Right renal pelvis (tissue), 4 donors: ENCODE data around the gene SFT2D2. TPM values are rescaled to one million over a fixed set of nuclear protein-coding genes. Genes with fewer than 3 reads are reported as not detected.

Experiments
- DNase-seq, 4 donors: peaks; one replicate each; pipeline ENCODE4 v3.0.0-alpha.2; 2013; ENCODE audit warnings: low read depth in 4 of 4, low spot score in 3 of 4, missing footprints in 1 of 4
- polyA plus RNA-seq, 4 donors: library from polyadenylated mRNA; unstranded; fragments of 120-200 nt; gene quantifications; one replicate each; pipeline ENCODE4 v1.2.1, GENCODE V29; 2013; ENCODE audit not compliant: insufficient read length in 4 of 4

The SFT2D2 gene
- polyA plus RNA-seq, 4 donors, result 14.2 to 19.9 (median 17.4) TPM

GRCh38 chr1:168263130-168263529, 37.3 kb downstream of the SFT2D2 start:
- no peak for DNase-seq

GRCh38 chr1:168264296-168264695, 38.5 kb downstream of the SFT2D2 start:
- no peak for DNase-seq

- DNase-seq, result no peak
Observed at GRCh38 chr1:168265596-168265995, 39.8 kb downstream of the SFT2D2 start.

GRCh38 chr1:168266644-168267186, 40.9 kb downstream of the SFT2D2 start:
- no peak for DNase-seq

- DNase-seq, result no peak
Observed at GRCh38 chr1:168271636-168272035, 45.8 kb downstream of the SFT2D2 start.

- DNase-seq, result no peak
Observed at GRCh38 chr1:168273575-168273974, 47.8 kb downstream of the SFT2D2 start.

- no peak for DNase-seq
Observed at GRCh38 chr1:168279253-168279652, 53.4 kb downstream of the SFT2D2 start.

- DNase-seq, result no peak
Observed at GRCh38 chr1:168280296-168280927, 54.6 kb downstream of the SFT2D2 start, which contains the start of gene TBX19. TSS of gene TBX19 (plus strand) at chr1:168280877. CDS start at chr1:168281091, 214 bp downstream.

GRCh38 chr1:168281603-168282325, 56.0 kb downstream of the SFT2D2 start:
- DNase-seq, result no peak

GRCh38 chr1:168285521-168285790, 59.7 kb downstream of the SFT2D2 start:
- peak in 1 of 4 donors; percentile 23 for DNase-seq

GRCh38 chr1:168285971-168286927, 60.4 kb downstream of the SFT2D2 start:
- no peak for DNase-seq

- DNase-seq, result no peak
Observed at GRCh38 chr1:168287237-168287664, 61.4 kb downstream of the SFT2D2 start.

GRCh38 chr1:168288311-168289052, 62.7 kb downstream of the SFT2D2 start:
- DNase-seq, result no peak

- no peak for DNase-seq
Observed at GRCh38 chr1:168291222-168291837, 65.5 kb downstream of the SFT2D2 start.

- DNase-seq, result no peak
Observed at GRCh38 chr1:168293356-168293755, 67.6 kb downstream of the SFT2D2 start.

GRCh38 chr1:168295411-168296114, 69.8 kb downstream of the SFT2D2 start:
- DNase-seq, result no peak

- no peak for DNase-seq
Observed at GRCh38 chr1:168297019-168297730, 71.4 kb downstream of the SFT2D2 start.

- no peak for DNase-seq
Observed at GRCh38 chr1:168298446-168298845, 72.6 kb downstream of the SFT2D2 start.

- no peak for DNase-seq
Observed at GRCh38 chr1:168300626-168301025, 74.8 kb downstream of the SFT2D2 start.
